ENCODE data around the gene ZNF382. TPM values are rescaled to one million over a fixed set of nuclear protein-coding genes. Genes with fewer than 3 reads are reported as not detected.

The ZNF382 gene
- total RNA-seq, 4 donors from 2014 or later = 0.40 to 2.5 (median 2.0) TPM; not detected in 1

Other genes with a start within 250 kb of the ZNF382 start
- gene ZFP14, start 226.1 kb upstream of the ZNF382 start, total RNA-seq = 10 to 100 TPM in 1 of 4 donors, 1 to 10 TPM in 3; 2.2 to 10.3 (median 6.3) TPM
- gene ZFP82, start 186.7 kb upstream of the ZNF382 start, total RNA-seq = 1 to 10 TPM in 3 of 4 donors, under 1 TPM in 1; 0.80 to 3.7 (median 2.4) TPM
- gene ZNF566, start 115.8 kb upstream of the ZNF382 start, total RNA-seq = 10 to 100 TPM in 2 of 4 donors, 1 to 10 TPM in 2; 1.9 to 15.1 (median 10.0) TPM
- 10 to 100 TPM in 1 of 4 donors, 1 to 10 TPM in 3; 2.6 to 11.1 (median 7.4) TPM for gene ZNF260, start 77.0 kb upstream of the ZNF382 start, total RNA-seq
- 1 to 10 TPM; 1.8 to 8.3 (median 4.9) TPM for gene ZNF529, start 32.0 kb upstream of the ZNF382 start, total RNA-seq
- 10 to 100 TPM in 1 of 4 donors, 1 to 10 TPM in 2, not detected in 1; 5.2 to 12.7 (median 6.0) TPM for gene ZNF461, start 61.5 kb downstream of the ZNF382 start, total RNA-seq
- 10 to 100 TPM in 1 of 4 donors, 1 to 10 TPM in 3; 4.8 to 10.1 (median 8.5) TPM for gene ZNF567, start 82.3 kb downstream of the ZNF382 start, total RNA-seq
- gene ZNF850, start 167.5 kb downstream of the ZNF382 start, total RNA-seq = 1 to 10 TPM in 3 of 4 donors, under 1 TPM in 1; 0.75 to 2.2 (median 1.4) TPM
- 1 to 10 TPM in 2 of 4 donors, under 1 TPM in 1, not detected in 1; 0.60 to 5.1 (median 4.8) TPM for gene ZNF790, start 233.1 kb downstream of the ZNF382 start, total RNA-seq
- gene ZNF345, start 245.6 kb downstream of the ZNF382 start, total RNA-seq = 1 to 10 TPM; 3.4 to 5.9 (median 4.7) TPM

Data from transverse colon (tissue), 4 donors.